Left lung (tissue), 10 donors: ENCODE data around the gene BICDL1. TPM values are rescaled to one million over a fixed set of nuclear protein-coding genes. Genes with fewer than 3 reads are reported as not detected.

ENCODE experiments used
- ATAC-seq: fragments of 200-7000 bp; cut with Tn5 transposase; one replicate; pipeline ENCODE4 v1.9.1; 2020; ENCODE audit warnings: moderate library complexity
- DNase-seq, 4 donors: peaks; one replicate each; pipeline ENCODE4 v3.0.0-alpha.2; 2013 to 2020
- H3K27ac ChIP-seq, 2 donors: fragments of 200-600 bp; sonication (generic) in 1 of 2; one replicate each; pipeline versions ENCODE4 v1.5.0 to v1.8.0; 2020 to 2021
- H3K27me3 ChIP-seq, 2 donors: fragments of 200-600 bp; sonication (generic) in 1 of 2; one replicate each; pipeline versions ENCODE4 v1.5.0 to v1.8.0; 2020 to 2021
- H3K36me3 ChIP-seq, 2 donors: fragments of 200-600 bp; sonication (generic) in 1 of 2; one replicate each; pipeline versions ENCODE4 v1.5.0 to v1.8.0; 2020 to 2021
- H3K4me1 ChIP-seq, 2 donors: fragments of 200-600 bp; one replicate each; pipeline ENCODE4 v1.8.0; 2021
- H3K4me3 ChIP-seq, 2 donors: fragments of 200-600 bp; sonication (generic) in 1 of 2; one replicate each; pipeline versions ENCODE4 v1.5.0 to v1.8.0; 2020 to 2021; ENCODE audit warnings: mild to moderate bottlenecking in 1 of 2
- H3K9me3 ChIP-seq, 2 donors: fragments of 200-600 bp; sonication (generic) in 1 of 2; one replicate each; pipeline versions ENCODE4 v1.5.0 to v1.8.0; 2020 to 2021
- CTCF ChIP-seq, 2 donors: fragments of 200-600 bp; sonication (generic) in 1 of 2; IDR thresholded peaks; one replicate each; pipeline versions ENCODE4 v1.5.0 to v1.8.0; 2021; ENCODE audit warnings: antibody characterized with exemption in 2 of 2
- intact Hi-C, 2 donors: fragments of 100-400 bp; cut with DNase I; formaldehyde crosslinking; loops; one replicate each; pipeline versions ENCODE4 v1.11.2 to v1.14.2; 2022
- polyA plus RNA-seq, 6 donors: library from polyadenylated mRNA; unstranded; fragments of 120-200 nt; gene quantifications; one replicate each; pipeline ENCODE4 v1.2.1, GENCODE V29; 2013; ENCODE audit not compliant: insufficient read length in 6 of 6
- total RNA-seq, 2 donors: library from RNA; stranded (reverse); fragmentation: NEBNext Ultra II Directional; extraction: Animal tissue kit (Norgen Biotek cat#: 25700); gene quantifications; one replicate each; pipeline ENCODE4 v1.2.1, GENCODE V29; 2021
- donor health status: DM: no; HTN: yes; CAD: no.
- donor health status: DM: no; HTN: no; CAD: no.

BICDL1 gene
- total and polyA plus RNA-seq, 8 donors, result 1.8 to 12.0 (median 3.3) TPM

DNA sequence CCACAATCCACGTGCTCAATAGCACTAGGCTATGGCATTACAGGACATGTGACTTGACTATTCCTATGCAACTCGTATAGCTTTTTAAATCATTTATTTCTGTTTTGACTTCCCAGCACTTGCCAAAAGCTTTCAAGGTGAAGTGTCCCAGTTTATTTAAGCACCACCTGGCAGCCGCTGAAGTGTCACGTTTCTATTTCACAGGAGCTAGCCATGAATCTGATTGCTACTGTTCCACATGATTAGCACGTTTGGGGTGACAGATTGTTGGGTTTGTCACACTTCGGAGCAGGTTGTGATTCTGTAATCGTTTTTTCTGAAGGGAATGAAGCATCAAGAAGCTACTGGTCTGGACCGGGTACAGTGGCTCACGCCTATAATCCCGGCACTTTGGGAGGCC lies 39.9 kb upstream of the BICDL1 start:
- Histone ChIP-seq H3K9me3 (no peaks in the 10 kb centered on the region), H3K27me3 (no peaks in the 10 kb centered on the region), H3K4me3 (no peak overlapping the region), H3K27ac (no peak overlapping the region), H3K36me3 (no peaks in the 10 kb centered on the region), H3K4me1 (no peaks in the 10 kb centered on the region)
- TF ChIP-seq CTCF (IDR thresholded peaks at IDR 0.05), result no peak
- DNase-seq (peak in 2 of 4 donors; percentile 10 to 63), ATAC-seq (peak; percentile 57)
- intact Hi-C loops, result no loop called here

- Histone ChIP-seq H3K4me1 (no peaks in the 10 kb centered on the region), H3K4me3 (no peak overlapping the region), H3K27ac (no peak overlapping the region), H3K36me3 (no peaks in the 10 kb centered on the region), H3K27me3 (no peaks in the 10 kb centered on the region), H3K9me3 (no peaks in the 10 kb centered on the region)
- intact Hi-C loops, result no loop called here
- TF ChIP-seq CTCF (IDR thresholded peaks at IDR 0.05), result no peak
- DNase-seq (no peak), ATAC-seq (no peak)
Observed at GRCh38 chr12:119949594-119949993, 39.4 kb upstream of the BICDL1 start.

DNA sequence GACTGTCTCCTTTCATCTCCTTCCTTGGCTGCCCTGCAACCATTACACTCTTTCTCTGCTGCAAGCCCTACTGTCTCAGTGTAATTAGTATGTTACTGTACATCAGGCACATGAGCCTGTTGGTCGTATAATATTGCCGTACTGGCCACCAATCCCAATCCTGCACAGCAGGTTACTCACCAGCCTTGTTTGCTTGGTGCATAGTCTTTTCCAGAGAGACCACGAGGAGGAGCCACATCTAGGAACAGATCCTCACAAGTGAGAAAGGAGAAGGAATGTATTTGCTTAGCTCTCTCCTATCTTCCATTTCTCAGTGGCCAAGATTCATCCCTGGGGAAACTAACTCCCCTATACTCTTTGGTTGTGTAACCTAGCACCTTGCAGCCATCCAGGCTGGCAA lies 33.0 kb upstream of the BICDL1 start:
- Histone ChIP-seq H3K27me3 (no peaks in the 10 kb centered on the region), H3K4me1 (no peaks in the 10 kb centered on the region), H3K27ac (no peak overlapping the region), H3K36me3 (no peaks in the 10 kb centered on the region), H3K4me3 (no peak overlapping the region), H3K9me3 (peaks cover 0 to 36% of the 10 kb centered on the region in 2 donors)
- no peak for TF ChIP-seq CTCF (IDR thresholded peaks at IDR 0.05)
- intact Hi-C loops, result no loop called here
- no peak for DNase-seq
- no peak for ATAC-seq

- no peak for ATAC-seq
- DNase-seq, result no peak
- intact Hi-C loops, result no loop called here
Observed at GRCh38 chr12:119957135-119957534, 31.9 kb upstream of the BICDL1 start.

GRCh38 chr12:119959435-119959834 lies 29.6 kb upstream of the BICDL1 start:
- no peaks in the 10 kb centered on the region for H3K4me1 ChIP-seq
- ATAC-seq (no peak), DNase-seq (no peak)
- peaks cover 0 to 6% of the 10 kb centered on the region in 2 donors for H3K27me3 ChIP-seq
- intact Hi-C loops, result no loop called here
- no peak for TF ChIP-seq CTCF (IDR thresholded peaks at IDR 0.05)
- H3K36me3 ChIP-seq, result no peaks in the 10 kb centered on the region
- H3K27ac ChIP-seq, result no peak overlapping the region
- H3K4me3 ChIP-seq, result no peak overlapping the region
- peaks cover 0 to 36% of the 10 kb centered on the region in 2 donors for H3K9me3 ChIP-seq

More at GRCh38 chr12:119957135-119957534, 31.9 kb upstream of the BICDL1 start:
- Histone ChIP-seq H3K27ac (no peak overlapping the region), H3K36me3 (no peaks in the 10 kb centered on the region), H3K27me3 (no peaks in the 10 kb centered on the region), H3K4me1 (no peaks in the 10 kb centered on the region), H3K4me3 (no peak overlapping the region), H3K9me3 (peaks cover 0 to 36% of the 10 kb centered on the region in 2 donors)
- TF ChIP-seq CTCF (IDR thresholded peaks at IDR 0.05), result no peak
